AG09319 (cell line): ENCODE data around the gene ENSA.
"Not testable (repeated sequence)": the region's sequence is repeated elsewhere in the genome, so short reads cannot be mapped to it uniquely, and the experiment has no call there.

Experiments used
- DNase-seq: peaks from one replicate; pipeline ENCODE4 v3.0.0-alpha.2; 2010; ENCODE audit warnings: low read depth; ENCODE audit errors: extremely low read depth
- TF ChIP-seq, protein P1 (sequence below): IDR thresholded peaks from 2 replicates; pipeline ENCODE4 v1.5.1; 2011; ENCODE audit warnings: low read depth, mild to moderate bottlenecking, inconsistent platforms, low read length, moderate library complexity

ENSA gene

DNA sequence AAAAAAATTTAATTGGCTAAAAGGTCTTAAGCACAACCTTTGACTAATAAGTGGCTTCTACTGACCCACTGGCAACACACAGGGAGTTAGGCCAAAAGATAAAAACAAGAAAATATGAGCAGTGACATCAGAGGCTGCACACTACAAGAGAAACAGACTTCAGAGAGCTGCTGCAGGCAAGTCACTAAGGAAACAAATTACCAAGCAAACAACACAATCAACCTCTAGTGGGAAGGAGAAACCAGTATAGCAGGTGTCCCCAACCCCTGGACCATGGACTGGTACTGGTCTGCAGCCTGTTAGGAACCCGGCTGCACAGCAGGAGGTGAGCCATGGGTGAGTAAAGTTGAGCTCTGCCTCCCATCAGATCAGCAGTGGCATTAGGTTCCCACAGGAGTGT is 20.8 kb upstream of the ENSA start:
- DNase-seq: no peak
- TF ChIP-seq, protein P1, sequence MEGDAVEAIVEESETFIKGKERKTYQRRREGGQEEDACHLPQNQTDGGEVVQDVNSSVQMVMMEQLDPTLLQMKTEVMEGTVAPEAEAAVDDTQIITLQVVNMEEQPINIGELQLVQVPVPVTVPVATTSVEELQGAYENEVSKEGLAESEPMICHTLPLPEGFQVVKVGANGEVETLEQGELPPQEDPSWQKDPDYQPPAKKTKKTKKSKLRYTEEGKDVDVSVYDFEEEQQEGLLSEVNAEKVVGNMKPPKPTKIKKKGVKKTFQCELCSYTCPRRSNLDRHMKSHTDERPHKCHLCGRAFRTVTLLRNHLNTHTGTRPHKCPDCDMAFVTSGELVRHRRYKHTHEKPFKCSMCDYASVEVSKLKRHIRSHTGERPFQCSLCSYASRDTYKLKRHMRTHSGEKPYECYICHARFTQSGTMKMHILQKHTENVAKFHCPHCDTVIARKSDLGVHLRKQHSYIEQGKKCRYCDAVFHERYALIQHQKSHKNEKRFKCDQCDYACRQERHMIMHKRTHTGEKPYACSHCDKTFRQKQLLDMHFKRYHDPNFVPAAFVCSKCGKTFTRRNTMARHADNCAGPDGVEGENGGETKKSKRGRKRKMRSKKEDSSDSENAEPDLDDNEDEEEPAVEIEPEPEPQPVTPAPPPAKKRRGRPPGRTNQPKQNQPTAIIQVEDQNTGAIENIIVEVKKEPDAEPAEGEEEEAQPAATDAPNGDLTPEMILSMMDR: no peak

DNA sequence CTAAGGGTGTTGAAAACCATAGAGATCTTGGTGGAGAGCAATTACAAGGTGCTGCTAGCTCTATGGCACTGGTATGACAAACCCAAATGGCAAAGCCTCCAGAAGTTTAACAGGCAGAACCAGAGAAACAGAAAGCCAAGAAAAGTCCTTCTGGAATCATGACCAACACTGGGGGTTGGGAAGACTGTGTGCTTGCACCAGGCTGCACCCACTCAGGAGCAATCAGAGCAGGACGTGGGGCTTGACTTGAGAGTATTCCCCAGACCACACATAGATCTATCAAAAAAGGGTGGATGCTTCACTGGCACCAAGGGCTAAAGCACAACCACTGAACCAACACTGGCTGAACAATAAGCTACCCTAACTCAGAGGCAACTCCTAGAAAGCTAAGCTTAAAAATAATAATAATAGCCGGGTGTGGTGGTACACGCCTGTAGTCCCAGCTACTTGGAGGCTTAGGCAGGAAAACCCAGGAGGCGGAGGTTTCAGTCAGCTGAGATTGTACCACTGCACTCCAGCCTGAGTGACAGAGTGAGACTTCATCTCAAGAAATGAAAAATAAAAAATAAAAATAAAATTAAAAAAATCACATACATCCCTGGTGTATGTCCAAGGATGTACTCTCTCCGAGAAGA is 20.1 kb upstream of the ENSA start:
- TF ChIP-seq, protein P1: no peak
- DNase-seq: no peak

DNA sequence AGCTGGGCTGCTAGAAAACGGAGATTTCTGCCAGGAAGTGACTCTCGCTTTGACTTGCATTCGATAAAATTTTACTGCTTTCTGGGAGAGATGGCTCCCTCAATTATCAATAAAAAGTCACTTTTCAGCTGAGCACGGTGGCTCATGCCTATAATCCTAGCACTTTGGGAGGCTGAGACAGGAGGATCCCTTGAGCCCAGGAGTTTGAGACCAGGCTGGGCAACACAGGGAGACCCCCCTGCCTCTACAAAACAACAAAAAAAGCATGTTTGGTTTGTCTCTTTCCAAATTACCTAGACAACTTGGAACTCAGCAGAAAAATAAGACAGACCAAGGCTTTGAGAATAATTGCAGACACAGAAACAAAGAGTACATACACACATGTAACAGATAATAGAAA is 12.9 kb upstream of the ENSA start:
- no peak for DNase-seq
- TF ChIP-seq, protein P1: no peak

DNA sequence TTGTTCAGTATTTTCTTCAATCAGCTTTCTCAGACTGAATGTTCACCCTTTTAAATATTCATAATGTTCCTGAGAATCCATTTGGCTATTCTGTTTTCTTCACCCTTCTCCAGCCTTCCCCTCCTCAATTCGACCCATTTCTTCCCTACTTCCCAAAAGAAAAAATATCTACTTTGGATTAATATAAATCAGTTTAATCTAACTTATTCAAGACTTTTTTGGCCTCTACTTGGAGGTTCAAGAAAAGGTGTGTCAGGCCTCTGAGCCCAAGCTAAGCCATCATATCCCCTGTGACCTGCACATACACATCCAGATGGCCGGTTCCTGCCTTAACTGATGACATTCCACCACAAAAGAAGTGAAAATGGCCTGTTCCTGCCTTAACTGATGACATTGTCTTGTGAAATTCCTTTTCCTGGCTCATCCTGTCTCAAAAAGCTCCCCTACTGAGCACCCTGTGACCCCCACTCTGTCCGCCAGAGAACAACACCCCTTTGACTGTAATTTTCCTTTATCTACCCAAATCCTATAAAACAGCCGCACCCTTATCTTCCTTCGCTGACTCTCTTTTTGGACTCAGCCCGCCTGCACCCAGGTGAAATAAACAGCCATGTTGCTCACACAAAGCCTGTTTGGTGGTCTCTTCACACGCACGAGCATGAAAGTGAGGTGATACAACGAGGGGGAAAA is 11.9 kb upstream of the ENSA start:
- not testable (repeated sequence) for DNase-seq

DNA sequence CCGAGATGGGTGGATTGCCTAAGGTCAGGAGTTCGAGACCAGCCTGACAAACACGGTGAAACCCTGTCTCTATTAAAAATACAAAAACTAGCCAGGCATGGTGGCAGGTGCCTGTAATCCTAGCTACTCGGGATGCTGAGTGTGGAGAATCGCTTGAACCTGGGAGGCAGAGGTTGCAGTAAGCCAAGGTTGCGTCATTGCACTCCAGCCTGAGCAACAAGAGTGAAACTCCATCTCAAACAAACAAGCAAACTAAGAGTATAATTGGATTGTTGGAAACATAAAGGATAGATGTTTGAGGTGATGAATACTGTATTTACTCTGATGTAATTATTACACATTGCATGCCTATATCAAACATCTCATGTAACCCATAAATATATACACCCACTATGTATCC is 9.0 kb upstream of the ENSA start:
- DNase-seq: not testable (repeated sequence)

DNA sequence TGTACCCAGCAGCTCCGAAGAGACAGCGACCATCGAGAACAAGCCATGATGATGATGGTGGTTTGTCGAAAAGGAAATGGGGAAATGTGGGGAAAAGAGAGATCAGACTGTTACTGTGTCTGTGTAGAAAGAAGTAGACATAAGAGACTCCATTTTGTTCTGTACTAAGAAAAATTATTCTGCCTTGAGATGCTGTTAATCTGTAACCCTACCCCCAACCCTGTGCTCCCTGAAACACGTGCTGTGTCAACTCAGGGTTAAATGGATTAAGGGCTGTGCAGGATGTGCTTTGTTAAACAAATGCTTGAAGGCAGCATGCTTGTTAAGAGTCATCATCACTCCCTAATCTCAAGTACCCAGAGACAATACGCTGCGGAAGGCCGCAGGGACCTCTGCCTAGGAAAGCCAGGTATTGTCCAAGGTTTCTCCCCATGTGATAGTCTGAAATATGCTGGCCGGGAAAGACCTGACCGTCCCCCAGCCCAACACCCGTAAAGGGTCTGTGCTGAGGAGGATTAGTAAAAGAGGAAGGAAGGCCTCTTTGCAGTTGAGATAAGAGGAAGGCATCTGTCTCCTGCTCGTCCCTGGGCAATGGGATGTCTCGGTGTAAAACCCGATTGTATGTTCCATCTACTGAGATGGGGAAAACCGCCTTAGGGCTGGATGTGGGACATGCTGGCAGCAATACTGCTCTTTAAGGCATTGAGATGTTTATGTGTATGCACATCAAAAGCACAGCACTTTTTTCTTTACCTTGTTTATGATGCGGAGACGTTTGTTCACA is 5.6 kb upstream of the ENSA start:
- DNase-seq: not testable (repeated sequence)

DNA sequence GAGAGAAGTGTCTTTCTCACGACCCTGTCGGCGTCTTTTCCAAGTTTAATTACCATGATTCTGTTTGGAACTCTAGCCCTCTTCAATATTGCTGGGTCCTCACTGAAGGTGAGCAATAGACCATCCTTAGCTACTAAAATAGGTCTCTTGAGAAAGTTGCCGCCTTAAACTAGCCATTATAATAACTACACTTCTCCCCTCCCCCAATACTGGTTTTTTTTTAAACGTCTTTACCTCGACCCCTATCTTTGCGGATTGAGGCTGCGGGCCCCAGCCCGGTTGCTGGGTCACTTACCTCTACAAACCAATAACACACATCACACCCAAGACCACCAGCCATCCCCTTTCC is 672 bp downstream of the ENSA start:
- no peak for DNase-seq
- TF ChIP-seq, protein P1: no peak

DNA sequence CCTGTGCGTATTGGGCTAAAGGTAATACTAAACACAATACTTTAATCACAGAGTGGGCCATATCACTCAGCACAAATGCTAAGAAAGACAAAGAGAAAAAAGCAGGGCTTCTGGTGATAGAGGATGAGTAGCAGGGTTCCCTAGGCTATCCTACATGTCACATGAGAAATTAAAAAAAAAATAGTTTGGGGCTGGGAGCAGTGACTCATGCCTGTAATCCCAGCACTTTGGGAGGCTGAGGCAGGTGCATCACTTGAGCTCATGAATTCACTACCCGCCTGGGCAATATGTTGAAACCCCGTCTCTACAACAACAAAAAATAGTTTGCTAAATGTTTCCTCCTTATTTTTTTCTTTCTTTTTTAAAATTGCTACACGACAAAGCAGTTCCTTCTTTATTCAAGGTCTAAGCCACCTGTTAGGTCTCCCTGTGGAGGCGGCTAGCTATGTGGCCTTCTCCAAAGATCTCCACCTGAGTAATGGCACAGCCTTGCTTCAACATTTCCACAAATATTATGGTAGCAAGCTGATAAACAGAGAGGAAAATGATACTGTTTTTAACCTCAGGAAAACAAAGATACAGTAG is 1.5 kb downstream of the ENSA start:
- TF ChIP-seq, protein P1: no peak
- no peak for DNase-seq

DNA sequence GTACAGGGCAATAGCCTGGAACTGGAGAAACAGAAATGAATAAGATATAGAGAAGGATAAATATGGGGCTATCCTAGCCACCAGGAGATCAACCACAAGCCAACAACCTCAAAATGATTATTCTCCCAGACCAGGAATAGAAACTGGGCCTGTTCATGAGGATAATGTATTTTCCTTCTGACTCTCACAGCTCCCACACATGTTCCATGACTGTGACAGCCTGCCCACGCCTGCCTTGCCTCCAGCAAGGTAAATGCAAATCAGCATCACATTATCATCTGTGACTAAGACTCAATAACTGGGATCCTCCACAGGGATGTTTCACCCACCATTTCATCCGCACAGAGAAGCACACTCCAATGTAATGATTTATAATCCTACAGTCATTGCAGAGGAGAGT is 3.3 kb downstream of the ENSA start:
- no peak for DNase-seq
- TF ChIP-seq, protein P1: no peak

DNA sequence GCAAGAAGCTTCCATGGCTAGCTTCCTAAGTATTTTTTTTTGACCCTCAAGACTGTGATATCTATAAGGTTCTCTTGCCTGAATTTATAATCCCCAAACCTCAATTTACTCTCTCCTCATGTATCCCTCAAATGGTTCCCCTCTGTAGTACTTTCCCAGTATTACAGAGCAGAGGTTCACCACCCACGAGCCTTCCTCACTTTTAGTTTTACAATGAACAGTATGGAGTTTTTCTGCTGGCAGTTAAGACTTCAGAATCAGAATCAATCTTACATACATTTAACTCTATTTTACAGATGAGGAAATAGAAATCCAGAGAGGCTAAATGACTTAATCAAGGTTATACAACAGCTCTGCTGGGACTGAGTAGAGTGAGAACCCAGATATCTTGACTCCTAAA is 4.9 kb downstream of the ENSA start:
- DNase-seq: not testable (repeated sequence)

DNA sequence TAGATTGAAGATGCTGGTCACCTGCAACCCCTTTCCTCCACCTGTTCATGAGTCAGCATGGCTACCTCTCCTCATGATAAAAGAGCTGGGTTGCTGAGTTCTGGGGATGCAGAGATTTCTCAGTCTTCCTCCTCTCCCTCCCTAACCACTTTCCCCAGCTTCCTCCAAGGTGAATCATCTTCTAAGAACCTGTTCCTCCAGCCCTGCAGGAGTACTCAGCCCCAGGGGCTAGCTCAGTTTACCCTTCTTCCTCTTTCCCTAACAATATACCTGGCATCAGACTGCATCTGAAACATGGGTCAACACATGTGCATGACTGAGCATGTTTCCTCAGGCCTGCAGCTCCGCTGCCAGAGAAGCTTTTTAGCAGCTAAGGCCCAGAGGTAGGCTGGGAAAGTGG is 5.3 kb downstream of the ENSA start:
- DNase-seq: not testable (repeated sequence)
